ENCODE results near the gene PRDM15. TPM values are rescaled to one million over a fixed set of nuclear protein-coding genes. Genes with fewer than 3 reads are reported as not detected.

PRDM15 gene
- polyA plus RNA-seq, 1 donor = 3.8 TPM

DNA sequence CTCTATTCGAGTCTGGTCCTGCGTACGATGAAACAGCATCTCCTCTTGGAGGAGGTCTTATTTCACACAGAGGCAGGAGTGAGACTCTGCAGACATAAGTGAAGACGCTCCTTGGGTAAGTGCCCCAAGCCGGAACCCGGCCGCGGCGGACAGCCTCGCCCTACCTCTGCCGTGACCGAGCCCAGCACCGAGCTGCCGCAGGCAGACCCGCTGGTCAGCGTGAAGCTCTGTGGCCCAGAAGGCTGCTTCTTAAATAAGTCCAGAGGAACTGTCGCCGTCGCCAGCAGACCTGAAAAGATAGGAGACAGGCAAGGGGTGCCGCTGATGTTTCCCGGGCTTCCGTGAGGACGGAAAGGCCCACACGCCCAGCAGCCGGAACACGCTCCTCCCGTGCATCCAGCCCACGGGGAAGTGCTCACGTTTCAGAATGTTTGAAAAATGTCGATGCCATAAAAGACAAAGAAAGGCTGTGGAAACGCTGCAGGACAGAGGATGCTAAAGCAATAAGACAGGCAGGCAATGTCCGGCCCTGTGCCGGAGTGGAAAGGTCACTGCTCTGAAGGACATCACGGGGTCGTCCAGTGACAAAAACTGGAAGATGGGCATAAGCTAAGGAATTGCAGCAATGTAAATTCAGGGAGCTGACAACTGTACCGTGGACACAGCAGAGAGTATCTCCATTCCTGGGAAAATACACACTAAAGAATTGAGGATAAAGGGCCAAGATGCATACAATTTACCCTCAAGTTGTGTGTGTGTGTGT lies 28.5 kb upstream of the PRDM15 start:
- no peak for DNase-seq (ENCODE audit: low read depth)

GRCh38 chr21:41906770-41907169 lies 27.6 kb upstream of the PRDM15 start:
- no peak for DNase-seq (ENCODE audit: low read depth)

GRCh38 chr21:41903559-41904351 lies 24.6 kb upstream of the PRDM15 start:
- DNase-seq (ENCODE audit: low read depth) = no peak

GRCh38 chr21:41902946-41903345 lies 23.8 kb upstream of the PRDM15 start:
- DNase-seq (ENCODE audit: low read depth) = no peak

GRCh38 chr21:41901782-41902181 lies 22.6 kb upstream of the PRDM15 start:
- no peak for DNase-seq (ENCODE audit: low read depth)

DNA sequence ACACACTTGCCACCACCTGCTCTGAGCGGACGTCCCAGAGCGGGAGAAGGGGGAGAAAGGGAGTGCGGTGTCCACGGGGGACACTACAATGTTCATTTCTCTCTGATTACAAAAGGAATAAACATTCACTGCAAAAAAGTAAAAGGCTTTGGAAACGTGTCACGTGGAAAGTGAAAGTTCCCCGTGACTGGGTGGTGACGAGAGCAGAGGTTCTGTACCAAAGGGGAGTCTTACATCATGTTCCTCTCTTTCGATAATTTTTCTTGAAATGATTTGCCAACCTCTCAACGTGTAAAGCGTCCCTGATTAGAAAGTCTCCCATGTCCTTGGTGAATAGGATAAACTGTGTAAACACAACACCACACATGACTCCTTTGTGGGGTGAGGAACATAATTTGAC lies 22.0 kb upstream of the PRDM15 start:
- no peak for DNase-seq (ENCODE audit: low read depth)

- no peak for DNase-seq (ENCODE audit: low read depth)
Observed at GRCh38 chr21:41900401-41900800, 21.3 kb upstream of the PRDM15 start.

DNA sequence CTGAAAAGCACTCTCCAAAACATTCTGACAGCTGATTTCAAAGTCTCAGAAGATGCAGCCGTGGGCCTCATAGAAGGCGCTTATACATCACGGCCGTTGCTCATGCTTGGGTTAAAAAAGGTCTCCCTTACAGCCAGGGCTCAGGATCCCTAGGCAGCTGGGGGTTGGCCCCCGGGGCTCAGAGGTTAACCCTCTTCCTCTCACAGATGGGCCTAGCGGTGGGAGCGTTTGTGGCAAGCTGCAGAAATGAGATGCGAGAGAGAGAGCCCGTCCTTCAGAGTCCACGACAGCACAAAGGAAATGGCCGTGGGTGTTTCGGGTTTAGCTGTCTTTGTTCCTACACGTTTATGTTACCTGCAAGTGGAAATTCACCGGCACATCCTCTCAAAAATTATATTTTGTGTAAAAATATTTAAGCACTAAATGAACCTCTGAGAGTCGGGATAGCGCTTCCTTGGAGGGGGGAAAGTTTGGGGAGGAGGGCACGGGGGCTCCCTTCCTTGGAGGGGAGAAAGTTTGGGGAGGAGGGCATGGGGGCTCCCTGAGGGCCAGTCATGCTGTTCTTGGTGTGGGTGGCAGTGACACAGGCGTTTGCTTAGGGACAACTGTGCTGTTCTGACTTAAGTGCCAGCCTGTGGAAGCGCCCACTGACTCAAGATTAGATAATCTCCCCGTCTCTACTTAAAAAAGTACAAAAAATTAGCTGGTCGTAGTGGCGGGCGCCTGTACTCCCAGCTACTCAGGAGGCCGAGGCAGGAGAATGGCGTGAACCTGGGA lies 20.5 kb upstream of the PRDM15 start:
- no peak for DNase-seq (ENCODE audit: low read depth)

GRCh38 chr21:41898998-41899397 lies 19.9 kb upstream of the PRDM15 start:
- no peak for DNase-seq (ENCODE audit: low read depth)

DNA sequence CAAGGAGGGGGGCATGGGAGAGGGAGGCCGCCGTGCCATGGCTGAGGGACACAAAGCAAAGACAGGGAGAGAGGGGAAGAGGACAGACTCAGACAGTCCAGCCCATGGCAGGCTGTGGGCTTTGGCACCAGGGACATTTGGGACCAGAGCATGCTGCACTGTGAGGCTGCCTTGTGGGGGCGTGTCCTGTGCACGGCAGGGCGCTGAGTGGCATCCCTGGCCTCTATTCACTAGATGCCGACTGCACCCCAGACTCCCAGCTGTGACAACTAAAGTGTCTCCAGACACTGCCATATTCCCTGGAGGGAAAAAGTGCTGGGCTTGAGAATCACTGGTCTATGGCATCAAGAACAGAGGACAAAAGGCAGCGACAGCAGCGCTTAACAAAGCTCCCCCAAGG lies 18.6 kb upstream of the PRDM15 start:
- no peak for DNase-seq (ENCODE audit: low read depth)

GRCh38 chr21:41897047-41897669 lies 18.0 kb upstream of the PRDM15 start:
- no peak for DNase-seq (ENCODE audit: low read depth)

DNA sequence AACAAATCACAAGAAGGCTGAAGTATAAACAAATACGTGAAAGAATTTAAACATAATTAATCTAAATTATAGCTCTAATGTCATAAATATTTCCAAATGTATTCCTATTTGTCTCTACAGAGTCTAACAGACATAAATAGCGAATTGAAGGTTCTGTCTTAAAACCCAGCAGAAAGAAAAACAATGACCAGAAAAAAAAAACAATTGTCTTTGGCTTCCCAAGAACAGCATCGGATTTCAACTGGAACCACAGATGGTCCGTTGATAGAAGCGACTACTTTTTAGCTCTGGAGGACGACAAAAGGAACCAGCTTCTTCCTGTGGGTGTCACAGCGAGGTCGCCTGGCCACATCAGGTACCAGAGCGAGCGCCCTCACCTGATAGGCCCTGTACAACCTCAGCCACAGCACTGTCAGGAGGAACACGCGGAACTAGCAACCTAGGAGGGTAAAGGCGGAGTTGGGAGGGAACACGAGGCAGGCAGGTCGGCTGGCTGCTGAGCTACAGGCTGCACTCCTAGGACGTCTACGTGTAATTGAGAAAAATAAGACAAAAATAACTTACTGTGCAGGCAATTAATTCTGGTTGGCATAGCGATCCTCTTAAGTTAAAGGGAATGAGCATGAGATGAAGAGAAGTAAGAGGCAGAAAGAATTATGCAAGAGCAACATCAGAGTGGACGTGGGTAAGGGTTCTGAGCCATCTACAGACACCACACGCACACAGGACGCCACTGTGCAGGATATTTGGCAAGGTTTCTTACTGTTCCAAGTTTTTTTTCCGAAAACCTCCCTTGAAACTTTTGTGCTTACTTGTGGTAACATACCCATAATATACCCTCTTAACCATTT lies 16.7 kb upstream of the PRDM15 start:
- DNase-seq (ENCODE audit: low read depth) = no peak

DNA sequence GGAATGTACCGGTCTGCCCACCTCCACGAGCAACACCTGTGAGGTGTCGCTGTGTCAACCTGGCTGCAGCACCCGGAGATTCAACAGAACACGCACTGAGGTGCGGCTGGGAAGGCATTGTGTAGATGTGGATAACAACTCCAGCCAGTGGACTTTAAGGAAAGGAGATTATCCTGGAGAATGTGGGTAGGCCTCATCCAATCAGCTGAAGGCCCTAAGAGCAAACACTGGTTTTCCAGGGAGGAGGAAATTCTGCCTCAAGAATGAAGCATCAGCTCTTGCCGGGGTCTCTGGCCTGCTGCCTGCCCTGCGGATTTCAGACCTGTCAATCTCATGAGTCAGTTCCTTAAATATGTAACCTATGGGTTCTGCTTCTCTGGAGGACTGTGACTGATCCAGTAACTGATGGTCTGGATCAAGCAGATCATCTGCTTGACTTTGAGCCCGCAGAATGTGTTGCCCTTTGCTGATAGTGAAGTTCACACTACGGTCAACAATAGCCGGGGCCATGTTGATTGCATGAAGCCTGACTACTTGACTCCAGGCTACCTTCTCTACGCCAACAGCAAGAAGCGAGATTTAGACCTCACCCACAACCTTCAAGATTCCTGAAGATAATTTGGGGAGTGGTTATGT lies 15.9 kb upstream of the PRDM15 start:
- no peak for DNase-seq (ENCODE audit: low read depth)

GRCh38 chr21:41894511-41894910 lies 15.4 kb upstream of the PRDM15 start:
- no peak for DNase-seq (ENCODE audit: low read depth)

DNA sequence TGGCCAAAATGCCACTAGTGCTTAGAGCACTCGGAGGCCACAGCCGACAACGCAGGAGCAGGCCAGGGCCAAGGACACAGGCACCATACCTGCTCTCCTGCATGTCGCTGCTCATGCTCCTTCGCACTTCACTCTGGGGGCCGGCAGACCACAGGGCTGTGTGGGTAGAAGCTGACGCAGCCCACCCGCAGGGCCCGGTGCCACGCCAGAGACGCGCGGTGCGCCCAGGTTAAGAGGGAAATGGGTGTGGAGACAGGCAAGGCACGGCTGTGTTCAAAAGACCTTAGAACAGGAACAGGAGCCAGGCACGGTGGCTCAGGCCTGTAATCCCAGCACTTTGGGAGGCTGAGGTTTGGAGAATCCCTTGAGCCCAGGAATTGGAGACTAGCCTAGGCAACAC lies 13.6 kb upstream of the PRDM15 start:
- DNase-seq (ENCODE audit: low read depth) = no peak

DNA sequence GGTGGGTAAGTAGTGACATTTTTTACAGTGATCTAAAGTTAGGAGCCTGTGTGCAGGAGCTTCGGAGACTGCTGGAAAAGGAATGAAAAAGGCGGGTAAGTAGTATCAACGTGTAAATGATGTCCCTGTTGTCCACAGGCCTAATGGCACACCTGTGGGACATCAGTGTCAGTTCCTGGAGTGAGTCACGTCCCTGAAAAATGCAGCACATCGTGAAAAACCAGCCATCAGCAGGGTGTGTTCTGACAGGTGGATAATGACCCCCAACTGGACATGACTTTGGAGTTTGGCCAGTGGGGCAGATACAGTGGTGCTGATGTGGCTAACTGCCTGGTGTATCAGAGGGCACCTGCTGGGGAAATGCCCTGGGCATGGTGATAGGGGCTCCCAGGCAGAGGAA lies 12.0 kb upstream of the PRDM15 start:
- DNase-seq (ENCODE audit: low read depth) = no peak

GRCh38 chr21:41890355-41890754 lies 11.2 kb upstream of the PRDM15 start:
- DNase-seq (ENCODE audit: low read depth) = no peak

DNA sequence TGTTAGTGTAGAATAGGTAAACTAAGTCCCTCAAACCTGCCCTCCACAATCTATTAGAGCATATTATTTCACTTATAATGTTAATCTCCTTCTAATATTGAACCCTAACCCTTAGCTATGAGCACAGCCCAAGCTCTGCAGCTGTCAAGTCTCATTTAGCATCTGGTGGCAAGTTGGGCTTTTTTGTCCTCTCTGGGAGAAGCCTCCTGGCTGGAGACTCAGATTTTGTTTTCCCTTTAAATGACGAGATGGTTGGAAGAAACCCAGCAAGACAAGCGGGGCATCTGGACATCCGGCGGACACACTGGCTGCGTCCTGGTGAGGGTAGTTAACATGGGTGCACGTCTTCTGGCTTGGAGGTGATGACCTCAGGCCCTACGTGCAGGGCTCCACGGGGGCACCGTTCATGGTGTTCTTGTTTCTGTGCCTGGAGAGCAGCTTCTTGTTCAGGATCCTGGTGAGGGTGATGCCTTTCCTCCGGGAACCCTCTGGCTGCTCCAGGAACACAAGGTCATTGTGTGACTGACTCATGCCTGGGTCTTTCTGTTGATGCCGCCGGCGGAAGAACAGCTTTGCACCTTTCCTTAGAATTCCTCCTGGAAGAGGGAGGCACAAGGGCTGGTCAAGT lies 9.7 kb upstream of the PRDM15 start:
- DNase-seq (ENCODE audit: low read depth) = no peak

- no peak for DNase-seq (ENCODE audit: low read depth)
Observed at GRCh38 chr21:41887667-41888066, 8.5 kb upstream of the PRDM15 start.

- DNase-seq (ENCODE audit: low read depth) = no peak
Observed at GRCh38 chr21:41886328-41886727, 7.2 kb upstream of the PRDM15 start.
